ENCODE results near the gene OR10G3.

GRCh38 chr14:21614240-21614639 is 34.4 kb upstream of the OR10G3 start:
- TF ChIP-seq CTCF (conservative IDR thresholded peaks at IDR 0.05; ENCODE audit: low read depth, low read length) (no peak), POLR2A (IDR thresholded peaks at IDR 0.05; ENCODE audit: low read depth, low read length) (no peak), MAZ (IDR thresholded peaks at IDR 0.05; ENCODE audit: borderline replicate concordance, low read depth, low read length) (no peak), FOS (IDR thresholded peaks at IDR 0.05; ENCODE audit: low read depth, low read length) (no peak), MAFK (IDR thresholded peaks at IDR 0.05; ENCODE audit: low read depth, low read length) (no peak), BHLHE40 (IDR thresholded peaks at IDR 0.05; ENCODE audit: low read depth, low read length) (no peak), RAD21 (IDR thresholded peaks at IDR 0.05; ENCODE audit: low read length) (no peak), RFX5 (IDR thresholded peaks at IDR 0.05; ENCODE audit: low read depth, low read length) (no peak), SMC3 (IDR thresholded peaks at IDR 0.05; ENCODE audit: low read depth, low read length) (no peak), ELK1 (IDR thresholded peaks at IDR 0.05; ENCODE audit: borderline replicate concordance, low read depth, low read length) (no peak), CEBPB (IDR thresholded peaks at IDR 0.05; ENCODE audit: low read depth, low read length) (no peak), MXI1 (IDR thresholded peaks at IDR 0.05; ENCODE audit: borderline replicate concordance, low read depth, low read length) (no peak)
